SJSA1 (cell line): ENCODE results near the gene DNLZ. TPM values are rescaled to one million over a fixed set of nuclear protein-coding genes. Genes with fewer than 3 reads are reported as not detected.
A peak's percentile ranks its signal among the peaks of the same experiment; 100 is the strongest.

ENCODE experiments used
- DNase-seq, 2 experiments: peaks; one replicate each; pipeline ENCODE4 v3.0.0-alpha.2; 2015 to 2020; ENCODE audit warnings: low spot score in 2 of 2, low read depth in 1 of 2
- H3K27ac ChIP-seq: fragments of 250-450 bp; sonication (Bioruptor Pico); 2 replicates; pipeline ENCODE4 v1.5.1; 2020; ENCODE audit warnings: mild to moderate bottlenecking, moderate library complexity
- H3K27me3 ChIP-seq: fragments of 250-450 bp; sonication (Bioruptor Pico); replicated peaks from 2 replicates; pipeline ENCODE4 v1.5.1; 2020; ENCODE audit warnings: mild to moderate bottlenecking, moderate library complexity
- H3K36me3 ChIP-seq: fragments of 250-450 bp; sonication (Bioruptor Pico); 2 replicates; pipeline ENCODE4 v1.5.1; 2020; ENCODE audit warnings: mild to moderate bottlenecking
- H3K4me1 ChIP-seq: fragments of 250-450 bp; sonication (Bioruptor Pico); replicated peaks from 2 replicates; pipeline ENCODE4 v1.6.1; 2021; ENCODE audit warnings: mild to moderate bottlenecking
- H3K4me3 ChIP-seq: fragments of 250-450 bp; sonication (Bioruptor Pico); 2 replicates; pipeline ENCODE4 v1.5.1; 2020; ENCODE audit warnings: mild to moderate bottlenecking
- H3K9me3 ChIP-seq: fragments of 250-450 bp; sonication (Bioruptor Pico); replicated peaks from 2 replicates; pipeline ENCODE4 v1.5.1; 2020; ENCODE audit warnings: mild to moderate bottlenecking
- total RNA-seq: library from RNA; depleted of rRNA; stranded (reverse); fragments of >200 nt; shearing (Covaris generic); gene quantifications from 2 replicates; pipeline ENCODE4 v1.2.3, GENCODE V29; 2014

DNLZ gene
- total RNA-seq, 1 experiment from 2014 or later: 43.0 TPM

DNA sequence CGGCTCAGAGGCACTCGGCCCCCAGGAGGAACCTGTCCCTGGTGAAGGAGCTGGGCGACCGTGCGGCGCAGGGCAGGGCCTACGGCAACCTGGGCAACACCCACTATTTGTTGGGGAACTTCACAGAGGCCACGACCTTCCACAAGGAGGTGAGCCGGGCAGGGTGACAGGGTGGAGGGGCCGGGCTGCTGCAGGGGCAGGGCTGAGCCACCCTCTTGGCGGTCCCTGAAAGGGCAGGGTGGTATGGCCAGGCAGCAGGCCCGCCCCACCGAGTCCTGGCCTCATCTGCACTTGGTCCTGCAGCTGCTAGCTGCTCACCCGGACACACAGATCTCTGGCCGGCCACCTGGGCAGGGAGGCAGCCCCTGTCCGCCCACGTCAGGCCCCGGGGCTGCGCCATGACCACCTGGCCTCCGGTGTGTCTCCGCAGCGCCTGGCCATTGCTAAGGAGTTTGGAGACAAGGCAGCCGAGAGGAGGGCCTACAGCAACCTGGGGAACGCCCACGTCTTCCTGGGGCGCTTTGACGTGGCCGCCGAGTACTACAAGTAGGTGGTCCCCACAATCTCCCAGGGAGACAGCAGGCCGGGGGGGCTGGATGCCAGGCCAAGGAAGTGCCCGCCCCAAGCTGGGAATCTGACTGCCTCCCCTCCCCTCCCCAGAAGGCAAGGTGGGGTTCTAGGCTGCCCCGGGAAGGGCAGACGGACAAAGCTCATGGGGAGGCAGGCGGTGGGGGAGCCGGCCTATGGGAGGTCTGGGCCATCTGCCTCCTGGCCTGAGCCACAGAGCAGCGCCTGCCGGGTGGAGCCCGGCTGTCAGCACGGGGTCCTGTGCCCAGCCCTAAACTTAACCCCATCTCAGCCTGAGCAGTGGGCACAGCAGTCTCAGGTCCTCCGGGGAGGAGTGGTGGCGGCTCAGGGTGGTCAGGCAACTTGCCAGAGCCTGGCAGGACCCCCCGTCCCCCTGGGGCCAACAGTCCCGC is 25.8 kb downstream of the DNLZ start:
- Histone ChIP-seq H3K27ac (peak overlapping the region; percentile 42), H3K4me3 (no peak overlapping the region), H3K4me1 (peaks cover 62% of the 10 kb centered on the region), H3K36me3 (peaks cover 91% of the 10 kb centered on the region), H3K27me3 (no peaks in the 10 kb centered on the region), H3K9me3 (no peaks in the 10 kb centered on the region)
- DNase-seq: peak; percentile 60 to 76

DNA sequence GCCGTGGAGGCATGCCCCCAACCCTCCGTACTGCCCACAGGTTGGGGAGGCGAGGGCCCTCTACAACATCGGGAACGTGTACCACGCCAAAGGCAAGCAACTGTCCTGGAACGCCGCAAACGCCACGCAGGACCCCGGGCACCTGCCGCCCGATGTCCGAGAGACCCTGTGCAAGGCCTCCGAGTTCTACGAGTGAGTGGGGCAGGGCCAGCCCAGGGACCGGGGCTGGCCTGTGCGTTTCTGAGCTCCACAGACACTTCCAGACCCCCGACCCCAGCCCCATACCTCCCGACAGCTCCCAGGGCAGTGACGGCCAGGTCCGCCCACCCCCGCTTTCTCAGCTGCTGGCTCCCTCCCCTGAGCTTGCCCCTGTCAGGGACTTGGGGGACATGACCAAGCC is 26.7 kb downstream of the DNLZ start:
- Histone ChIP-seq H3K36me3 (peaks cover 89% of the 10 kb centered on the region), H3K4me1 (peaks cover 62% of the 10 kb centered on the region), H3K4me3 (peak overlapping the region; percentile 2; the same call in 1 of the 2 replicates), H3K9me3 (no peaks in the 10 kb centered on the region), H3K27ac (peak overlapping the region; percentile 42), H3K27me3 (no peaks in the 10 kb centered on the region)
- DNase-seq: no peak

DNA sequence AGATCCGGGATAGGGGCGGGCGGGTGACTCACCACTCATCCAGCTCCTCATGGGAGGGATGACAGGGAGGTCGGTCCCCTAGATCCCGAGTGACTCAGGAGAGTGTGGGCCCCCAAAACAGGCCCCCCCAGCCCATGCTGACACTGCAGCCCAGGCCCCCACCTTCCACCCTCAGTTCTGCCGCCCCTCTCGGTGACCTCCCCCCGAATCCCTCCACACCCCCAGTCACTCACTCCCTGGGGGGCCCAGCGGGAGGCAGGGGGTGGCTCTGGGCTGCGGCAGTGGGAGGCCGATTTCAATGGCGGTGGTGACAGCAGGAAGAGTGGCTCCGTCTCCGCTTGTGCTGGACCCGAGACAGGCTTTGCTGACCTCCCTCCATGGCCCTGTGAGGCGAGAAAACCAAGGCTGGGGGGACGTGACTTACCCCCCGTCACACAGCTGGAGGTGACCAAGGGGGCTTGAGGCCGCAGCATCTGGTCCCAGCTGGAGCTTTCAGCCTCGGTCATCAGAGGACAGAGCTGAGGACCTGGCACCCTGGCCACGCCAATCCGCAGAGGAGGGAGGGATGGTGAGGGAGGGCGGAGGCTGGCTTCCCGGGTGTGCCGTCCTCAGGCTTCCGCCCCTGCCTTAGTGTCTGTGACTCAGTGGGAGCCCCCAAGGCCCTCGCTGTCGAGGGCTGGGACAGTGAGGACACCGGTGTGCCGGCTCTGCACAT is 27.2 kb downstream of the DNLZ start:
- peaks cover 65% of the 10 kb centered on the region for H3K4me1 ChIP-seq
- no peaks in the 10 kb centered on the region for H3K9me3 ChIP-seq
- H3K27ac ChIP-seq: peak overlapping the region; percentile 42
- peak overlapping the region; percentile 2; the same call in 1 of the 2 replicates for H3K4me3 ChIP-seq
- DNase-seq: peak; percentile 84 to 95
- no peaks in the 10 kb centered on the region for H3K27me3 ChIP-seq
- peaks cover 89% of the 10 kb centered on the region for H3K36me3 ChIP-seq

DNA sequence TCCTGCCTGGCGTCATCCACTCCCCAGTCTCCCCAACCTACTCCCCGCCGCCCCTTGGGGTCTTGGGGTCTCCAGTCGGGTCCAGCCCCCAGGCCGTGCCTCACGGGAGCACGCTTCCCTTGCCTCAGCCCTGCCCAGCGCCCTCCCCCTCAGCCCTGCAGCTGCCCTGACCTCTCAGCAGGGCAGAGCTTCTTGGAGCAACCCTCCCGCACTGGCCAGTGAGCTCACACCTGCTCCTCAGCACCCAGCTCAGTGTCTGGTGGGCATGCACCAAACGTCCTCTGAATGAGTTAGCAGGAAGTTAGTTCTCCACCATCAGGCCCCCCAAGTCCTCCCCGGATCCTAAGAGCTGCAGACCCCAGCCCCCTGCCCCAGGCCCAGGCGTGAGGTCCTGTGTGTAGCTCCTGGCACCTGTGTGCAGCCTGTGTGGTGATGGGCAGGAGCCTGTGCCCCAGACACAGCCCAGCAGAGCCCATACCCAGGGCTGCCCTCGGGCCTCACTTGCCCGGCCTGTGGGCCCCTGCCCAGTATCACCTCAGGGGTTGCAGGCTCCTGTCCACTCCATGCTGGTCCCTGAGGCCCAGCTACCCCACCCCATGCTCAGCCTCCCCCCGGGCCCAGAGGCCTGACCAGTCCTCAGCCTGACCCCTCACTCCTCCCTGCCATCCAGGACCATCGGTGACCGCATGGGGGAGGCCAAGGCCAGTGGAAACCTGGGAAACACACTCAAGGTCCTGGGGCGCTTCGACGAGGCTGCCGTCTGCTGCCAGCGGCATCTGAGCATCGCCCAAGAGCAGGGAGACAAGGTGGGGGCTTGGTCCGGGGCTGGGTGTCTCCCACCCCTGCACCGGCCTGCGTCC is 28.0 kb downstream of the DNLZ start:
- no peak for DNase-seq
- Histone ChIP-seq H3K27me3 (no peaks in the 10 kb centered on the region), H3K36me3 (peaks cover 89% of the 10 kb centered on the region), H3K27ac (no peak overlapping the region; the same call in none of the 2 replicates), H3K4me3 (no peak overlapping the region), H3K9me3 (no peaks in the 10 kb centered on the region), H3K4me1 (peaks cover 69% of the 10 kb centered on the region)

DNA sequence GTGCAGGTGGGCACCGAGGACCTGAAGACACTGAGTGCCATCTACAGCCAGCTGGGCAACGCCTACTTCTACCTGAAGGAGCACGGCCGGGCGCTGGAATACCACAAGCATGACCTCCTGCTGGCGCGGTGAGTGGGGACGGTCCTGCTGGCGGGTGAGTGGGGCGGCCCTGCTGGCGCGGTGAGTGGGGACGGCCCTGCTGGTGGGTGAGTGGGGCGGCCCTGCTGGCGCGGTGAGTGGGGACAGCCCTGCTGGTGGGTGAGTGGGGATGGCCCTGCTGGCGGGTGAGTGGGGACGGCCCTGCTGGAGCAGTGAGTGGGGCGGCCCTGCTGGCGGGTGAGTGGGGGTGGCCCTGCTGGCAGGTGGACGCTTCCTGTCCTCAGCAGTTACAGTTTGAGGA is 29.0 kb downstream of the DNLZ start:
- H3K9me3 ChIP-seq: no peaks in the 10 kb centered on the region
- H3K4me1 ChIP-seq: peaks cover 77% of the 10 kb centered on the region
- no peak overlapping the region for H3K4me3 ChIP-seq
- no peak for DNase-seq
- H3K36me3 ChIP-seq: peaks cover 86% of the 10 kb centered on the region
- no peaks in the 10 kb centered on the region for H3K27me3 ChIP-seq
- no peak overlapping the region; the same call in 1 of the 2 replicates for H3K27ac ChIP-seq

DNA sequence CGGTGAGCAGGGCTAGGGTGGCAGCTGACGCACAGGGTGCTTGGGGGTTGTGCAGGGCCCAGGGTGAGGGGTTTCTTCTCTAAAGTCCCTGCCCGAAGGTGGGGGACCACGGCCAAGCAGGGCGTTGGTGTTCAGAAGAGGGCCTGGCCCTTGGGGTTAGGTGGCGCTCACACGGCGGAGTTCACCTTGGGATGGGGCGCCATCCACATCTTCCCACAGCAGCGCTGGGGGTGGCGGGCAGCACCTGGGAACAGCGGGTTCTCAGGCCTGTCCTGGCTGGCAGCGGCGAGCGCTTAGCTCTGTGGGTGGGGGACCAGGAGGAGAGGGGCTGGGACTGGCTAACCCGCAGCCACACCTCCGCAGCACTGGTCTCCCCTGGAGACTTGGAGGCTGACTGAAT is 30.1 kb downstream of the DNLZ start:
- peaks cover 85% of the 10 kb centered on the region for H3K36me3 ChIP-seq
- no peak overlapping the region for H3K4me3 ChIP-seq
- H3K27me3 ChIP-seq: no peaks in the 10 kb centered on the region
- H3K27ac ChIP-seq: no peak overlapping the region
- DNase-seq: no peak
- H3K4me1 ChIP-seq: peaks cover 79% of the 10 kb centered on the region
- no peaks in the 10 kb centered on the region for H3K9me3 ChIP-seq

DNA sequence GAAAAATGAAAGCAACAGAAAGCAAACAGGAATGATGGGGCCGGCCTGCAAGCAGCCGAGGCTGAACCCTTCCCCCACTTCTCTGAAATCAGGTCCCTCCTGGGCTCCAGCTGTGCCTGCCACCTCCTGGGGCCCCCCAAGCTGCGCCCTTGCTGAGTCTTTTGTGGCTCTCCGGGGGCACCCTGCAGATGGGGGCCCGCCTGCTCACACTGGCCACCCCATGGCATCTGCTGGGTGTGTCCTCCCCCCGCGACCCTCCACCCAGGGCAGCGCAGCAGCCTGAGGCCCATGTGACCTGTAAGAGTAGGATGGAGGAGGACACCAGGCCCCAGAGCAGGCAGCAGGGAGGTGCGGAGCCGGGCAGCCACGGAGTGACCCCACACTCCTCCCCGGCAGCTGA is 30.5 kb downstream of the DNLZ start:
- DNase-seq: no peak
- H3K27ac ChIP-seq: no peak overlapping the region
- H3K27me3 ChIP-seq: no peaks in the 10 kb centered on the region
- H3K36me3 ChIP-seq: peaks cover 85% of the 10 kb centered on the region
- H3K4me3 ChIP-seq: no peak overlapping the region
- H3K9me3 ChIP-seq: no peaks in the 10 kb centered on the region
- peaks cover 79% of the 10 kb centered on the region for H3K4me1 ChIP-seq

DNA sequence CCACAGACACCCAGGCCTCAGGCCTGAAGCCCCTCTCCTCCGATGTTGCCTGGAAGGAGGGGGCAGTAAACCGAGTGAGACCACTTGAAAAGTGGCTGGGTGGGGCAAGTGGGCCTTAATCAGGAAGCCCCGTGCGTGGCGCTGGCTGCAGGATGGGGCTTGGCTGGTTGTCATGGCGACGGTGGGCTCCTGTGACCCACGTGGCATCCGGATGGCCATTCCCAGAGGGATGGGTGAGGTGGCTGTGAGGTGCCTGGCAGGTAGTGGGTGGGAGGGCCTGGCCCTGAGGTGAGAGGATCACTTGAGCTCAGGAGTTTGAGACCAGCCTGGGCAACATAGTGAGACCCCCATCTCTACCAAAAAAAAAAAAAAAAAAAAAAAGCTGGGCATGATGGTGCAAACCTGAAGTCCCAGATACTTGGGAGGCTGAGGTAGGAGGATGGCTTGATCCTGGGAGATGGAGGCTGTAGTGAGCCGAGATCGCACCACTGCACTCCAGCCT is 31.0 kb downstream of the DNLZ start:
- no peaks in the 10 kb centered on the region for H3K27me3 ChIP-seq

DNA sequence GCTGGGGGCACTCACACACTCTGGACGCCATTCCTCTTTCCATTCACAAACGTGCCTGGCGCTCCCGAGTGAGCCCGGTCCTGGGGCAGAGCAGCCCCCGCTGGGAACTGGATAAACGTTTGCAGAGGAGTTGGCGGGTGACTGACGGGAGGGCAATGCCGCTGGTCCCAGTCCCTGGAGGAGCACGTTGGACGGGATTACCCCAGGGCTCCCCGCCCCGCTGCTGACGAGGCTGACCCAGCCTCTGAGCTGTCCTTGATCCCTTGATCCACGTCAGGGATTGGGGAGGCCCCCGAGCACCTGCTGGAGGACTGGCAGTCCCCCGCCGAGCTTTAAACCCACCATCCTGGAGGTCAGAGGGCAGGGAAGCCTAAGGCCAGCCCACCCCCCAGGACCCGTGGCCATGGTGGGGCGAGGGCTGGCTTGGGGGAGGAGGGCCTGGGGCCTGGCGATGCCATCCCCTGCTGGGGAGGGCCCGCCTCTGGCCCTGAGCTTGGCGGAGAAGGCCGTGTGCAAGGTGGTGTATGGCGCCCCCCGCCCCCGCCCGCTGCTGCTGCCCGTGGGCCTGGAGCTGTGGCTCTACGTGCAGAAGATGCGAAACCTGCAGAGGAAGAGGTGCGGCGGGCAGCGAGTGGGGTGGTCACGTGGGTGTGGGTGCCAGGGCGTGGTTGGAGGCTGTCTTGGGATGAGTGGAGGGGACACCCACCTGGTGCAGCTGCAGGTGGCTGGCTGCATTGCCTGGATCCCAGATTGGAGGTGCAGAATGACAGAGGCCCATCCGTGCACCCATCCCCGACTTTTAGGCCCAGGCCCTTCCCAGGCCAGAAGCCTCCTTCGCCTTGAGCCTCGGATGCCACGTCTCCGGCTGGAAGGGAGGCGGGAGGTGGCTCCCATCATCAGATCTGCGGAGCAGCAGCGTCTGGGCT is 31.7 kb downstream of the DNLZ start:
- no peak for DNase-seq
- Histone ChIP-seq H3K36me3 (peaks cover 74% of the 10 kb centered on the region), H3K4me1 (peaks cover 71% of the 10 kb centered on the region), H3K4me3 (no peak overlapping the region), H3K9me3 (no peaks in the 10 kb centered on the region), H3K27me3 (no peaks in the 10 kb centered on the region), H3K27ac (no peak overlapping the region)

More for the DNA sequence above, 31.0 kb downstream of the DNLZ start:
- H3K9me3 ChIP-seq: no peaks in the 10 kb centered on the region
- no peak for DNase-seq
- H3K4me1 ChIP-seq: peaks cover 75% of the 10 kb centered on the region
- no peak overlapping the region for H3K4me3 ChIP-seq
- no peak overlapping the region for H3K27ac ChIP-seq
- H3K36me3 ChIP-seq: peaks cover 81% of the 10 kb centered on the region

DNA sequence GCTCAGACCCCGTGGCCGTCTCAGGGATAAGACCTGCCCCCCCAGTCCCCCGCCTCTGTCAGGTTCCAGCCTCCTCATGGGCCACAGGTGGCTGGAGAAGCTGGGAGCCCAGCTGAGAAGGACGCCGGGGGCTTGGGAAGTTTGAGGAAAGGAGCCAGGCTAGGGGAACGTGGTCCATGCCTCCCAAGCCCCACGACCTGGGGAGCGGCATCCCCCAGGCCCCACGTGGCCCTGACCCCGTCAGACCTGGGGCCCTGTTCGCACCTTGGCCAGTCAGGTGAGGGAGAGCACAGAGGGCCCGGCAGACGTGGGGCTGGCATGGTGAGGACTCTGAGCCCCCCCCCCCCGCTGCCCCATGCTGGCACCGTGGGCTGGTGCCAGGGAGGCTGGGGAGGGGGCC is 32.5 kb downstream of the DNLZ start:
- H3K27ac ChIP-seq: no peak overlapping the region
- no peak overlapping the region for H3K4me3 ChIP-seq

DNA sequence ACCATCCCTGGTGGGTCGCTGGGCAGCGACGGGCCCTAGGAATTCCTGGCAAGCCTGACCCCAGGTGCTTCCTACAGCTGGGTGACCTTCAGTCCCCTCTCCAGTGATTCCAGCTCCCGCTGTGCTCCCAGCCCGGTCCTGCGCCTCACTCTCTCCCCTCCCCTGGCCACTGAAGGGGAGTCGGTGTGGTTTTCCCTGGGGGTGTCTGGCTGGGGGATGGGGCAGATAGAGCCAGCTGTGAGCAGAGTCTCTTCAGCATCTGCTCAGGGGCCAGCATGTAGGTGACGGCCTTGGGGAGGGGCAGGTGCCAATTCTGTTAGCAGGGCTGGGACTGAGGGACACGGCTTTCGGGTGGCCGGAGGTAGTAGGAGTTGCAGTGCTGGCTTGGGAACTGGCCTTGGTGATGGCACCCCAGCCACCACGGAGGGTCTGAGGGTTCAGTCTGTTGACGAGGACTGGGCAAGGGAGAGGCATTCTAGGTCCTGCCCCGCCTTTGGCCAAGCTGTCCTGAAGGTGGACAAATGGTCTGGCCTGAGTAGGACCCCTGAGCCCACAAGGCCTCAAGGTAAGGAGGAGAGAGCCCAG is 33.0 kb downstream of the DNLZ start:
- peaks cover 67% of the 10 kb centered on the region for H3K36me3 ChIP-seq
- no peak overlapping the region for H3K27ac ChIP-seq
- no peaks in the 10 kb centered on the region for H3K9me3 ChIP-seq
- no peak for DNase-seq
- no peaks in the 10 kb centered on the region for H3K27me3 ChIP-seq
- H3K4me1 ChIP-seq: peaks cover 70% of the 10 kb centered on the region
- H3K4me3 ChIP-seq: peak overlapping the region; percentile 20; the same call in 1 of the 2 replicates

More for the DNA sequence above, 32.5 kb downstream of the DNLZ start:
- Histone ChIP-seq H3K27me3 (no peaks in the 10 kb centered on the region), H3K9me3 (no peaks in the 10 kb centered on the region), H3K4me1 (peaks cover 70% of the 10 kb centered on the region), H3K36me3 (peaks cover 69% of the 10 kb centered on the region)
- no peak for DNase-seq
